ENCODE measurements around the gene DGKH. TPM values are rescaled to one million over a fixed set of nuclear protein-coding genes. Genes with fewer than 3 reads are reported as not detected.

The DGKH gene
- total and polyA plus RNA-seq, 9 of the 15 experiments (the other 6 are each of a cell fraction or from before 2014, with no cell fraction given), result 0.38 to 4.4 (median 3.1) TPM

DNA sequence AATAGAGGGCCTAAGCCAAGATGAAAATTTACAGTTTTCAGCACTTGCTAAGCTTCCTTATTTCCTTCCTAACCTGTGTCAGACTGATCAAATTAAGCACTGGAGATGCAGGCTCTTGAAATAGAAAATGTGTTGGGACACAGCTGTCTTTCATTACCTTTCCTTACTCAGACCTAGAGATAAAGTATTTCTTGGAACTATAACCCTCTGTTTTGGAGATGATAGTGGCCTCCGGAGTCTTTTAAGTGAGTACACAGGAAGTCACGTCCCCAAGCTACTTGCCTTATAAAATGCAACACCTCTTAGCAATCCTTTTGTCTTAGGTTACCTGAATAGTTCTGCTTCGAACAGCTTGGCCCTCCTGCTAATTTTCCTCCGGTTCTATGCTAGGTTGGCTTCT is 211.1 kb downstream of the DGKH start (continued):
- no peak for TF ChIP-seq ZBTB7A (IDR thresholded peaks at IDR 0.05; ENCODE audit: borderline replicate concordance, control insufficient read depth, low read depth, low read length)
- TF ChIP-seq E2F5 (CRISPR knock-in tag; IDR thresholded peaks at IDR 0.05), result no peak
- no peak for TF ChIP-seq ZNF212 (CRISPR knock-in tag; IDR thresholded peaks at IDR 0.05)
- peak; percentile 85 for TF ChIP-seq CBFA2T2 (conservative IDR thresholded peaks at IDR 0.05)
- no peak for TF ChIP-seq HNRNPK (IDR thresholded peaks at IDR 0.05; ENCODE audit: low read depth, low read length, poor library complexity, severe bottlenecking)
- TF ChIP-seq FOXA1 (IDR thresholded peaks at IDR 0.05; ENCODE audit: borderline replicate concordance), result no peak
- TF ChIP-seq CREBBP (IDR thresholded peaks at IDR 0.05; ENCODE audit: low read depth, low read length), result no peak
- TF ChIP-seq ZNF592 (IDR thresholded peaks at IDR 0.05), result peak; percentile 75
- TF ChIP-seq SREBF2 (CRISPR knock-in tag; IDR thresholded peaks at IDR 0.05), result no peak
- no peak for TF ChIP-seq ZNF407 (IDR thresholded peaks at IDR 0.05; ENCODE audit: low read depth)
- TF ChIP-seq, protein P1, sequence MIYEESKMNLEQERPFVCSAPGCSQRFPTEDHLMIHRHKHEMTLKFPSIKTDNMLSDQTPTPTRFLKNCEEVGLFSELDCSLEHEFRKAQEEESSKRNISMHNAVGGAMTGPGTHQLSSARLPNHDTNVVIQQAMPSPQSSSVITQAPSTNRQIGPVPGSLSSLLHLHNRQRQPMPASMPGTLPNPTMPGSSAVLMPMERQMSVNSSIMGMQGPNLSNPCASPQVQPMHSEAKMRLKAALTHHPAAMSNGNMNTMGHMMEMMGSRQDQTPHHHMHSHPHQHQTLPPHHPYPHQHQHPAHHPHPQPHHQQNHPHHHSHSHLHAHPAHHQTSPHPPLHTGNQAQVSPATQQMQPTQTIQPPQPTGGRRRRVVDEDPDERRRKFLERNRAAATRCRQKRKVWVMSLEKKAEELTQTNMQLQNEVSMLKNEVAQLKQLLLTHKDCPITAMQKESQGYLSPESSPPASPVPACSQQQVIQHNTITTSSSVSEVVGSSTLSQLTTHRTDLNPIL (CRISPR knock-in tag; IDR thresholded peaks at IDR 0.05), result no peak
- no peak for TF ChIP-seq TAF7 (tag; IDR thresholded peaks at IDR 0.05)

Data from K562 (cell line).